GM23248 (cell line): ENCODE data around the gene THAP3.

ENCODE experiments used
- EZH2 ChIP-seq: fragments of 200-600 bp; sonication (generic); IDR thresholded peaks from 2 replicates; pipeline ENCODE4 v1.6.1; 2018; ENCODE audit warnings: antibody characterized with exemption, mild to moderate bottlenecking; ENCODE audit not compliant: insufficient read depth, poor library complexity, severe bottlenecking
- EZH2phosphoT487 ChIP-seq: fragments of 200-600 bp; sonication (generic); IDR thresholded peaks from 2 replicates; pipeline ENCODE4 v1.6.1; 2018; ENCODE audit warnings: antibody characterized with exemption, moderate library complexity, mild to moderate bottlenecking, low read depth; ENCODE audit not compliant: insufficient read depth

- TF ChIP-seq EZH2 (no peak), EZH2phosphoT487 (no peak)
These were observed 24.1 kb upstream of the THAP3 start for GRCh38 chr1:6600410-6601048.
